Neural progenitor cell (in vitro differentiated cells): ENCODE measurements around the gene SRGAP2C.
"Not testable (repeated sequence)": the region's sequence is repeated elsewhere in the genome, so short reads cannot be mapped to it uniquely, and the experiment has no call there.

Experiments
- EZH2 ChIP-seq: fragments of 200-600 bp; sonication (generic); IDR thresholded peaks from 2 replicates; pipeline ENCODE4 v1.6.1; 2017; ENCODE audit warnings: antibody characterized with exemption, mild to moderate bottlenecking, moderate library complexity
- EZH2phosphoT487 ChIP-seq: fragments of 200-600 bp; sonication (generic); IDR thresholded peaks from 2 replicates; pipeline ENCODE4 v1.6.1; 2017; ENCODE audit warnings: antibody characterized with exemption
- TF ChIP-seq, protein P1 (sequence below): fragments of 200-600 bp; sonication (generic); IDR thresholded peaks from 2 replicates; pipeline ENCODE4 v1.5.1; 2017; ENCODE audit warnings: antibody characterized with exemption, mild to moderate bottlenecking

DNA sequence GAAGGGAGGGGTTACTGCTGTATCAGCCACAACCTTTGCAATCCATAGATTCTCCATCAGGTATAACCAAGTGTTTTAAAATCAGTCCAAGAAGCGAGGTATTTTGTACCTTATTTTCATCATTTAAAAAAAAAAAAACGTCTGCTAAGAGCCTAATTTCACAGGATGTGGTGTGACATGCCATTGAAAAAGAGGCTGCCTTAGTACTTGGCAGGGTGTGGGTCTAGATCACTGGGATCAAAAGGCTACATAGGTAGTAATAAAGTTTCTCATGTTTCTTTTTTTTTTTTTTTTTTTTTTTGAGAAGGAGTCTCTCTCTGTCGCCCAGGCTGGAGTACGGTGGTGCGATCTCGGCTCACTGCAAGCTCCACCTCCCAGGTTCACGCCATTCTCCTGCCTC, 192.2 kb downstream of the SRGAP2C start:
- TF ChIP-seq, protein P1, sequence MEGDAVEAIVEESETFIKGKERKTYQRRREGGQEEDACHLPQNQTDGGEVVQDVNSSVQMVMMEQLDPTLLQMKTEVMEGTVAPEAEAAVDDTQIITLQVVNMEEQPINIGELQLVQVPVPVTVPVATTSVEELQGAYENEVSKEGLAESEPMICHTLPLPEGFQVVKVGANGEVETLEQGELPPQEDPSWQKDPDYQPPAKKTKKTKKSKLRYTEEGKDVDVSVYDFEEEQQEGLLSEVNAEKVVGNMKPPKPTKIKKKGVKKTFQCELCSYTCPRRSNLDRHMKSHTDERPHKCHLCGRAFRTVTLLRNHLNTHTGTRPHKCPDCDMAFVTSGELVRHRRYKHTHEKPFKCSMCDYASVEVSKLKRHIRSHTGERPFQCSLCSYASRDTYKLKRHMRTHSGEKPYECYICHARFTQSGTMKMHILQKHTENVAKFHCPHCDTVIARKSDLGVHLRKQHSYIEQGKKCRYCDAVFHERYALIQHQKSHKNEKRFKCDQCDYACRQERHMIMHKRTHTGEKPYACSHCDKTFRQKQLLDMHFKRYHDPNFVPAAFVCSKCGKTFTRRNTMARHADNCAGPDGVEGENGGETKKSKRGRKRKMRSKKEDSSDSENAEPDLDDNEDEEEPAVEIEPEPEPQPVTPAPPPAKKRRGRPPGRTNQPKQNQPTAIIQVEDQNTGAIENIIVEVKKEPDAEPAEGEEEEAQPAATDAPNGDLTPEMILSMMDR, result not testable (repeated sequence)
- not testable (repeated sequence) for TF ChIP-seq EZH2, EZH2phosphoT487
